Tracheal epithelial cell (primary cell): ENCODE results near the gene CKB. TPM values are rescaled to one million over a fixed set of nuclear protein-coding genes. Genes with fewer than 3 reads are reported as not detected.

Source experiments
- total RNA-seq: library from RNA; depleted of rRNA; stranded (reverse); fragments of >200 nt; gene quantifications from 2 replicates; pipeline ENCODE4 v1.2.1, GENCODE V29; 2014

The CKB gene
- total RNA-seq, result 33.5 and 34.5 TPM in 2 replicates

GRCh38 chr14:103522649-103523574 is at the start of gene CKB:
Gene CKB, minus strand, starts transcription at chr14:103522830. Its CDS starts 337 bp downstream, at chr14:103522493.

DNA sequence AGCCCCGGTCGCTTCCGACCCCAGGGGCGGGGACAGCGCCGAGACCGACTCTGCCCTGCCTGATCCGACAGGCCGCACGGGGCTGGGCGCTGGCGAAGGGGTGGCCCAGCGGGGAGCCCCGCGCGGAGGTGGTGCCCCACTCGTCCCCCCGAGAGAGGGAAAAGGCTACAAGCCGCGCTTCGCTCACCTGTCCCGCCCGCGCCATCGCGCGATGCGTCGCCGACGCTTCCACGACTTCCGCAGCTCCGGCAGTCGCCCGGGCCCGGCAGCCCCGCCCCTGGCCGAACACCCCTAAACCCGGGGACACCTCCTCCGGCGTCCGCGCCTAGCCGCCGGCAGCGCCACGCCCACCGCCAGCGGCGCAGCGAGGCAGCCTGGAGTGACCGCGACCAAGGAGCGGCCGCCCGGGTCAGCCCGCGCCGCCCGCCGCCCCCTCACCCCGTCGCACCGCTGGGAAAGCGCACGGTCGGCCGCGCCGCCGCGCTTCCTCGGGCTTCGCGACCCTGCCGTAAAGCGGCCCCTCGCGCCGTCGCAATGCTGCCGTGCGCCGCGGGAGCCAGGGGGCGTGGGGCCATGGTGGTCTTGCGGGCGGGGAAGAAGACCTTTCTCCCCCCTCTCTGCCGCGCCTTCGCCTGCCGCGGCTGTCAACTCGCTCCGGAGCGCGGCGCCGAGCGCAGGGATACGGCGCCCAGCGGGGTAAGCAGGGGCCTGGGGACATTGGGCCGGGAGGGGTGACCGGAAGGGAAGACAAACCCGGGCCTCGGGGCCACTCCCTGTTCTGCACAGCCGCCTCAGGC is 40.0 kb upstream of the CKB start, which contains the start of the genes BAG5 and COA8:
BAG5 (minus strand) TSS at position 229 of the 797 bp plus-strand sequence. CDS start 1,493 bp downstream, outside the sequence.
COA8 (plus strand) TSS at position 532 of the 797 bp plus-strand sequence; CDS start at position 574, 42 bp downstream.

GRCh38 chr14:103528587-103529382 is 6.2 kb upstream of the CKB start, which contains the start of gene TRMT61A:
Gene TRMT61A, plus strand, starts transcription at chr14:103529196. Its CDS starts 783 bp downstream, at chr14:103529979.

Other genes with a start within 250 kb of the CKB start
- 85.5 and 116 TPM in 2 replicates for gene EIF5, start 188.6 kb downstream of the CKB start, total RNA-seq
- gene MARK3, start 137.4 kb downstream of the CKB start, total RNA-seq, result 51.4 and 70.6 TPM in 2 replicates
- gene TRMT61A, start 6.4 kb upstream of the CKB start, total RNA-seq, result 11.3 and 12.8 TPM in 2 replicates
- gene BAG5, start 39.8 kb upstream of the CKB start, total RNA-seq, result 34.2 and 39.0 TPM in 2 replicates
- 25.1 and 36.2 TPM in 2 replicates for gene COA8, start 40.1 kb upstream of the CKB start, total RNA-seq
- gene KLC1, start 106.4 kb upstream of the CKB start, total RNA-seq, result 126 and 147 TPM in 2 replicates
- gene XRCC3, start 192.6 kb upstream of the CKB start, total RNA-seq, result 8.4 and 16.0 TPM in 2 replicates
- 77.8 and 94.8 TPM in 2 replicates for gene ZFYVE21, start 193.0 kb upstream of the CKB start, total RNA-seq